ENCODE measurements around the gene SPTLC3.

Gene SPTLC3

DNA sequence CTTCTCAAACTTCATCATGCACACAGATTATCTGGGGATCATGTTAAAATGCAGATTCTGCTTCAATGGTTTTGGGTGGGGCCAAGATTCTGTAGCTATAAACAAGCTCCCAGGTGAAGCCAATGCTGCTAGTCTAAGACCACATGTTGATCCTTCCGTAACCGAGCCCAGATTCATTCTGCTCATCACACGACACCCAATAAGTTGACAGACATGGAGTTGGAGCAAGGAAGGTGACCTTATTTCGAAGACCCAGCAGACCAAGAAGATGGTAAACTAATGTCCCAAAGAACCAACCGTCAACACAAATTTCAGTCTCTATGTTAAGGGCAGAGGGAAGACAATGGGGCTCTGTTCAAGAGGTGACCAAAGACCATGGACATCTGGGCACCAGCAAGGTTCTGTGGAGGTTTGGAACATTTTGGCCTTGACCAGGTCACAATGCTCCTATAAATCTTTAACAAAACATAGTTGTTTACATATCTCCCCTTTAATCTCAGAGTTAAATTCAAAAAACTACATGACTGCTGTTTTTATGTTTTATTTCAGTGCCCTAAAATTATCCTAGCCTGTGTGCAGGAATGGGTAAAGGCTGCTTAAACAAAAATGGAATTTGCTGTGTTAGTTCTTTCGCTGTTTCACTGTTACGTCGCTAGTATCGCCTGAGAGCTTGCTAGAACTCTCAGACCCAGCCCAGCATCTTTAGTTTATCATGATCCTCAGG is 50.1 kb downstream of the SPTLC3 start:
- TF ChIP-seq SPI1 (IDR thresholded peaks at IDR 0.05; ENCODE audit: borderline replicate concordance, low read depth) (no peak), POLR2AphosphoS5 (IDR thresholded peaks at IDR 0.05; ENCODE audit: low read depth) (no peak), GABPA (IDR thresholded peaks at IDR 0.05; ENCODE audit: low read depth) (no peak)
- TF ChIP-seq, protein P1, sequence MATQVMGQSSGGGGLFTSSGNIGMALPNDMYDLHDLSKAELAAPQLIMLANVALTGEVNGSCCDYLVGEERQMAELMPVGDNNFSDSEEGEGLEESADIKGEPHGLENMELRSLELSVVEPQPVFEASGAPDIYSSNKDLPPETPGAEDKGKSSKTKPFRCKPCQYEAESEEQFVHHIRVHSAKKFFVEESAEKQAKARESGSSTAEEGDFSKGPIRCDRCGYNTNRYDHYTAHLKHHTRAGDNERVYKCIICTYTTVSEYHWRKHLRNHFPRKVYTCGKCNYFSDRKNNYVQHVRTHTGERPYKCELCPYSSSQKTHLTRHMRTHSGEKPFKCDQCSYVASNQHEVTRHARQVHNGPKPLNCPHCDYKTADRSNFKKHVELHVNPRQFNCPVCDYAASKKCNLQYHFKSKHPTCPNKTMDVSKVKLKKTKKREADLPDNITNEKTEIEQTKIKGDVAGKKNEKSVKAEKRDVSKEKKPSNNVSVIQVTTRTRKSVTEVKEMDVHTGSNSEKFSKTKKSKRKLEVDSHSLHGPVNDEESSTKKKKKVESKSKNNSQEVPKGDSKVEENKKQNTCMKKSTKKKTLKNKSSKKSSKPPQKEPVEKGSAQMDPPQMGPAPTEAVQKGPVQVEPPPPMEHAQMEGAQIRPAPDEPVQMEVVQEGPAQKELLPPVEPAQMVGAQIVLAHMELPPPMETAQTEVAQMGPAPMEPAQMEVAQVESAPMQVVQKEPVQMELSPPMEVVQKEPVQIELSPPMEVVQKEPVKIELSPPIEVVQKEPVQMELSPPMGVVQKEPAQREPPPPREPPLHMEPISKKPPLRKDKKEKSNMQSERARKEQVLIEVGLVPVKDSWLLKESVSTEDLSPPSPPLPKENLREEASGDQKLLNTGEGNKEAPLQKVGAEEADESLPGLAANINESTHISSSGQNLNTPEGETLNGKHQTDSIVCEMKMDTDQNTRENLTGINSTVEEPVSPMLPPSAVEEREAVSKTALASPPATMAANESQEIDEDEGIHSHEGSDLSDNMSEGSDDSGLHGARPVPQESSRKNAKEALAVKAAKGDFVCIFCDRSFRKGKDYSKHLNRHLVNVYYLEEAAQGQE (IDR thresholded peaks at IDR 0.05; ENCODE audit: insufficient replicate concordance, low read depth) = no peak
- TF ChIP-seq, protein P2, sequence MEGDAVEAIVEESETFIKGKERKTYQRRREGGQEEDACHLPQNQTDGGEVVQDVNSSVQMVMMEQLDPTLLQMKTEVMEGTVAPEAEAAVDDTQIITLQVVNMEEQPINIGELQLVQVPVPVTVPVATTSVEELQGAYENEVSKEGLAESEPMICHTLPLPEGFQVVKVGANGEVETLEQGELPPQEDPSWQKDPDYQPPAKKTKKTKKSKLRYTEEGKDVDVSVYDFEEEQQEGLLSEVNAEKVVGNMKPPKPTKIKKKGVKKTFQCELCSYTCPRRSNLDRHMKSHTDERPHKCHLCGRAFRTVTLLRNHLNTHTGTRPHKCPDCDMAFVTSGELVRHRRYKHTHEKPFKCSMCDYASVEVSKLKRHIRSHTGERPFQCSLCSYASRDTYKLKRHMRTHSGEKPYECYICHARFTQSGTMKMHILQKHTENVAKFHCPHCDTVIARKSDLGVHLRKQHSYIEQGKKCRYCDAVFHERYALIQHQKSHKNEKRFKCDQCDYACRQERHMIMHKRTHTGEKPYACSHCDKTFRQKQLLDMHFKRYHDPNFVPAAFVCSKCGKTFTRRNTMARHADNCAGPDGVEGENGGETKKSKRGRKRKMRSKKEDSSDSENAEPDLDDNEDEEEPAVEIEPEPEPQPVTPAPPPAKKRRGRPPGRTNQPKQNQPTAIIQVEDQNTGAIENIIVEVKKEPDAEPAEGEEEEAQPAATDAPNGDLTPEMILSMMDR (IDR thresholded peaks at IDR 0.05; ENCODE audit: insufficient read depth, low read length) = no peak
- Histone ChIP-seq H3K27ac (replicated peaks) (no peak overlapping the region), H3K27me3 (ENCODE audit: insufficient read depth, poor library complexity, severe bottlenecking) (no peaks in the 10 kb centered on the region), H3K4me3 (replicated peaks; ENCODE audit: insufficient read depth, low read length) (no peak overlapping the region)
- no peak for DNase-seq (ENCODE audit: low read depth in 1 of 2, low spot score in 1 of 2)

DNA sequence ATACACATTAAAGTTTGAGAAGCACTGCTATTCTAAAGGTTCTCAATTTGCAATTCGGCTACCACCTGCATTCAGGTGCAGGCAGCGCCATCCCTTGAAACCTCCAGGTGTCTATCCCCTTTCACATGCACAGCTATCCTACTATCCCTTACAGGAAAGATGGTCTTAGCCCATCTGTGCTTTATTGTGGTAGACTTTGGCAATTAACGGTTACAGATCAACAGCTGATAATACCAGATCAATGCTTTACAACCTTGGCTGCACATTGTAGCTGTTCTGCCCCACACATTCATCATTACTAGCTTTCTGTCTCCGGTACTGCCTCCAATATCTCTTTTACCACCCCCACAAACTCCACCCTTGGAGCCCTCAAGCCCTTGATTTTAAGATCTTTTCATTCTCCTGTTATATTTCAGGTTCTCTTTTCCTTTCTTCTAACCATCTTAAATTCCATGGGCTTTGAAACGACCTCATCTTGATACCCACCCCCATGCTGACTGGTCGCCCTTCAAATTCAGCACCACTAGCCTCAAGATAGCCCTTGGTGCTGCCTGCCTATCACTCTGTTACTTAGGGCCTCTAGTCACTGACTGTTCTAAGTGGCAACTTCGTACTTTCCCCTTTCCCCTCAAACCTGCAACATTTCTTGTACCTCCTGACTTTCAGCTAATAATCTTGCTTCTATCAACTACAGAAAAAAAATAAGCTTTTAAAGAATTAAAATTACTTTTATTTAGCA is 50.8 kb downstream of the SPTLC3 start:
- Histone ChIP-seq H3K27me3 (ENCODE audit: insufficient read depth, poor library complexity, severe bottlenecking) (no peaks in the 10 kb centered on the region), H3K4me3 (replicated peaks; ENCODE audit: insufficient read depth, low read length) (no peak overlapping the region), H3K27ac (replicated peaks) (no peak overlapping the region)
- TF ChIP-seq POLR2AphosphoS5 (IDR thresholded peaks at IDR 0.05; ENCODE audit: low read depth) = no peak
- TF ChIP-seq, protein P2 (IDR thresholded peaks at IDR 0.05; ENCODE audit: insufficient read depth, low read length) = no peak
- no peak for TF ChIP-seq SPI1 (IDR thresholded peaks at IDR 0.05; ENCODE audit: borderline replicate concordance, low read depth)
- TF ChIP-seq, protein P1 (IDR thresholded peaks at IDR 0.05; ENCODE audit: insufficient replicate concordance, low read depth) = no peak
- TF ChIP-seq GABPA (IDR thresholded peaks at IDR 0.05; ENCODE audit: low read depth) = no peak
- DNase-seq (ENCODE audit: low read depth in 1 of 2, low spot score in 1 of 2) = no peak

DNA sequence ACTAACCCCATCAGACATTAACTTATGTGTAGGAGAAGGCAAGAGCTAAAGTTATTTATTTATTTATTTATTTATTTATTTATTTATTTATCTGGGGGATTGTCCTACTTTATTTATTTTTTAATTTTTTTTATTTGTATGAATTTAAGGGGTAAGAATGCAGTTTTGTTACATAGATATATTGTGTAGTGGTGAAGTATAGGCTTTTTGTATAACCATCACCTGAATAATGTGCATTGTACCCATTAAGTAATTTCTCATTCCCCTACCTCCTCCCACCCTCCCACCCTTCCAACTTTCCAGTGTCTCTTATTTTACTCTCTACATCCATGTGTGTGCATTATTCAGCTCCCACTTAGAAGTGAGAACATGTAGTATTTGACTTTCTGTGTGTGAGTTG is 51.6 kb downstream of the SPTLC3 start:
- Histone ChIP-seq H3K27ac (replicated peaks) (no peak overlapping the region), H3K4me3 (replicated peaks; ENCODE audit: insufficient read depth, low read length) (no peak overlapping the region), H3K27me3 (ENCODE audit: insufficient read depth, poor library complexity, severe bottlenecking) (no peaks in the 10 kb centered on the region)
- TF ChIP-seq, protein P1 (IDR thresholded peaks at IDR 0.05; ENCODE audit: insufficient replicate concordance, low read depth) = no peak
- TF ChIP-seq GABPA (IDR thresholded peaks at IDR 0.05; ENCODE audit: low read depth) (no peak), SPI1 (IDR thresholded peaks at IDR 0.05; ENCODE audit: borderline replicate concordance, low read depth) (no peak), POLR2AphosphoS5 (IDR thresholded peaks at IDR 0.05; ENCODE audit: low read depth) (no peak)
- TF ChIP-seq, protein P2 (IDR thresholded peaks at IDR 0.05; ENCODE audit: insufficient read depth, low read length) = no peak
- no peak for DNase-seq (ENCODE audit: low read depth in 1 of 2, low spot score in 1 of 2)

All from HL-60 (cell line).